ENCODE data around the gene ZNF140. TPM values are rescaled to one million over a fixed set of nuclear protein-coding genes. Genes with fewer than 3 reads are reported as not detected.

Gene ZNF140
- total RNA-seq, 1 experiment from 2014 or later: 21.7 TPM

DNA sequence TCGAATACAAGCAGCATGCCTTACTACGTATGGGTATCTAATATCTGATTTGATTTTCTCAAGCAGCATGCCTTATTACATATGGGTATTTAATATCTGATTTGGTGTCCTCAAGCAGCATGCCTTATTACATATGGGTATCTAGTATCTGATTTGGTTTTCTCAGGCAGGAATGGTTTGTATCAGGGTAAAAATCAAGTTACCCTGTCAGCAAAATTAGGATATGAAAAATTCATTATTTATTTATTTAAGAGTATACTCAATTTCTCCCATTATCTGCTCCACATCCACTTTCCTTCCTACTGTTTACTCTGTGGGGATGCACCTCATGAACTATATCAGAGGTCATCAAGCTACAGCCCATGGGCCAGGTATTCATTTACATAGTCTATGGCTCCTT is 27.4 kb downstream of the ZNF140 start:
- Mint-ChIP-seq H3K27me3 (ENCODE audit: low read depth) (peaks cover 6% of the 10 kb centered on the region; the same call in 1 of the 2 replicates), H3K36me3 (ENCODE audit: insufficient read depth in 1 of 3, low read depth in 3 of 3) (peaks cover 82 to 92% (median 92%) of the 10 kb centered on the region in 3 experiments), H3K27ac (no peak overlapping the region), H3K4me3 (no peak overlapping the region), H3K4me1 (no peaks in the 10 kb centered on the region), H3K9me3 (peaks cover 92 to 97% of the 10 kb centered on the region in 2 experiments)
- Histone ChIP-seq H3K9me3 (ENCODE audit: control insufficient read depth, low read depth, low read length) (peaks cover 86% of the 10 kb centered on the region), H3K9ac (ENCODE audit: extremely low read depth, insufficient read length, low read length) (no peak overlapping the region), H3K79me2 (ENCODE audit: insufficient read depth, low read length) (no peaks in the 10 kb centered on the region), H3K27ac (ENCODE audit: insufficient read length, low read depth, low read length) (no peak overlapping the region), H3K27me3 (ENCODE audit: insufficient read depth, low read length) (no peaks in the 10 kb centered on the region), H3K14ac (ENCODE audit: insufficient read depth, low read length) (no peak overlapping the region), H4K8ac (replicated peaks; ENCODE audit: insufficient read length, low read depth, low read length) (no peak overlapping the region), H3T11ph (ENCODE audit: low read length) (no peak overlapping the region), H2BK5ac (ENCODE audit: insufficient read length, low read length) (no peak overlapping the region), H4K5ac (ENCODE audit: insufficient read length, low read depth, low read length) (no peak overlapping the region), H2BK20ac (ENCODE audit: low read depth, low read length, poor library complexity, severe bottlenecking) (no peak overlapping the region), H2BK120ac (ENCODE audit: low read depth, low read length, poor library complexity, severe bottlenecking) (no peak overlapping the region), H2AFZ (ENCODE audit: low read length) (no peak overlapping the region), H4K20me1 (ENCODE audit: control insufficient read depth, insufficient read depth, insufficient read length) (no peaks in the 10 kb centered on the region), H3K4me1 (ENCODE audit: insufficient read depth, low read length) (no peaks in the 10 kb centered on the region), H2BK12ac (ENCODE audit: insufficient read length, low read depth, low read length) (no peak overlapping the region), H2BK15ac (ENCODE audit: low read depth, low read length) (no peak overlapping the region), H3K18ac (ENCODE audit: insufficient read length, low read depth, low read length) (no peak overlapping the region), H3K79me1 (ENCODE audit: insufficient read depth, low read depth, low read length, poor library complexity, severe bottlenecking) (peaks cover 2% of the 10 kb centered on the region), H2AK5ac (ENCODE audit: insufficient read length, low read length) (no peak overlapping the region), H4K91ac (ENCODE audit: insufficient read length, low read depth, low read length) (no peak overlapping the region), H3K23ac (ENCODE audit: insufficient read length, low read depth, low read length) (no peak overlapping the region), H3K56ac (ENCODE audit: insufficient read length, low read depth, low read length) (no peak overlapping the region), H3K4me2 (ENCODE audit: insufficient read depth, insufficient read length, low read length) (no peak overlapping the region), H3K4ac (ENCODE audit: low read depth, low read length) (no peak overlapping the region), H3K23me2 (ENCODE audit: insufficient read length, low read depth, low read length, poor library complexity, severe bottlenecking) (no peaks in the 10 kb centered on the region)
- no peak for DNase-seq
- WGBS (ENCODE audit: extremely low coverage, insufficient read length, low lambda C conversion rate): no CpG with 5 or more reads among the region's 2 CpGs
- TF ChIP-seq CTCF (conservative IDR thresholded peaks at IDR 0.05): no peak

Data from H9 (cell line).